Right renal pelvis (tissue), 4 donors: ENCODE results near the gene TEX11. TPM values are rescaled to one million over a fixed set of nuclear protein-coding genes. Genes with fewer than 3 reads are reported as not detected.

Experiments used
- DNase-seq, 4 donors: peaks; one replicate each; pipeline ENCODE4 v3.0.0-alpha.2; 2013; ENCODE audit warnings: low read depth in 4 of 4, low spot score in 3 of 4, missing footprints in 1 of 4
- polyA plus RNA-seq, 4 donors: library from polyadenylated mRNA; unstranded; fragments of 120-200 nt; gene quantifications; one replicate each; pipeline ENCODE4 v1.2.1, GENCODE V29; 2013; ENCODE audit not compliant: insufficient read length in 4 of 4

The TEX11 gene
- polyA plus RNA-seq, 4 donors, result 0.05 to 0.10 (median 0.08) TPM; not detected in 1

DNA sequence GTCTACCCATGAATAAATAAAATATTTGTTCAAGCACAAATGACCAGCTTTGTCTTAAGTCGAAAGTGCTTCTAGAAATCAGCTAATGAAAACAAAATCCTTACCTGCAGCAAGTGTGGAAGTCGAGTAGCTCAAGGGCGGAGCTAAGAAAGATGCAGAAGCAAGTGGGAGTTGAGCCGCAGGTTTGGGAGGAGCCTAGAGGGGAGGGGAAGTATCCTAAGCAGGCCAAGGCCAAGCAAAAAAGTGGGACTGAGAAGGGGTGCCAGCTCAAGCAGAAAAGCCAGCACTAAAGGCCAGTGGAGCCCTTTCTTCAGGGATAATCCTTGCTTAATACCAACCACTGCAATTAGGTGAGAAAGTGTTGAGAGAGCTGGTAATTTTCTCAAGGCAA, 403.1 kb downstream of the TEX11 start:
- no peak for DNase-seq

DNA sequence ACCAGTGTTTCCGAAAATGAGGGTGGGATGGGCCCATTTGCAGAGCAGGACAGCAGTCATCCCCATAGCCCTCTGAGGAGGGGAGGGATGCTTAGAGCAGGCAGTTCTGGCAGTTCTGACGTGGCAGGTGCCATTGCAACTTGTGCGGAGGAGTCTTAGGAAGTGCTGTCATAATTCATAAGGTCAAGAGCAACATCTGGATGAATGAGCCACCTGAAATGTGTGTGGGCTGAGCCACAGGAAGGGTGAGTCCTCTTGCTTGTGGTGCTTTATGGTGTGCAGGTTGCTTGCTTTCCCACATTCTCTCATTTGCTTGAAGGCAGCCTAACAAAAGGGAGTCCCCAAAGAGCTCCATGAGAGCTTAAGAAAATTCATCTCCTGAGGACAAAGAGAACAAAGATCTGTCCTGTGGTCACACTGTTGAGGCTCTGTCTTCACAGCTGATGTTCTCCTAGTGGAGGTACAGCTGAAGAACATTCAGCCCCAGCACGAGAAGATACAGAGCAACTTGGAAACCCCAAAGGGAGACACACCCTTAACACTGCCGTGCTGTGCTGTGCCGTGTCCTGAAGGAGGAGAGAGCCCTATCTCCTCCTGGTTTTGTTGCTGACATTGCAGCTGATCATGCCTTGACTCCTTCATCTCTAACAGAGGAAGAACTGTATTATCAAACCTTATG, 403.6 kb downstream of the TEX11 start:
- DNase-seq, result no peak

GRCh38 chrX:70500826-70501225, 407.7 kb downstream of the TEX11 start:
- no peak for DNase-seq

GRCh38 chrX:70498129-70498528, 410.4 kb downstream of the TEX11 start:
- DNase-seq, result no peak

DNA sequence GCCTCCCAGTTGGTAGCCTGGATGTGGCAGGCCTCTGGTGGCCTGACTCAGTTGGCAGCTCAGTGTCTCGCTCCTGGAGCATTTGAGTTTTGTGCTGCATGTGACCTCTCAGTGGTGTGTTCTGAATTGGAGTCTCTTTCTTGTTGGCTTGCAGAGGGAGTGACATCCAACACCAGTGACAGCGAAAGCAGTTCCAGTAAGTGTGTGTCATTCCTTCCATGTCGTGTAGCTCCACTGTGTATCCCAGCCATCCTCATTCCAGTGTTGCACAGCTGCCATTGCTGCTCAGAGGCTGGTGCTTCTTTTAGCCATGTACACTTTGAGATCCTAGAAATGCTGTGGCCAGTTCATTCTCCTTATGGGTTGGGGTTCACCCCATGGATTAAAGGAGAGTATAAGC, 411.5 kb downstream of the TEX11 start:
- DNase-seq, result no peak

DNA sequence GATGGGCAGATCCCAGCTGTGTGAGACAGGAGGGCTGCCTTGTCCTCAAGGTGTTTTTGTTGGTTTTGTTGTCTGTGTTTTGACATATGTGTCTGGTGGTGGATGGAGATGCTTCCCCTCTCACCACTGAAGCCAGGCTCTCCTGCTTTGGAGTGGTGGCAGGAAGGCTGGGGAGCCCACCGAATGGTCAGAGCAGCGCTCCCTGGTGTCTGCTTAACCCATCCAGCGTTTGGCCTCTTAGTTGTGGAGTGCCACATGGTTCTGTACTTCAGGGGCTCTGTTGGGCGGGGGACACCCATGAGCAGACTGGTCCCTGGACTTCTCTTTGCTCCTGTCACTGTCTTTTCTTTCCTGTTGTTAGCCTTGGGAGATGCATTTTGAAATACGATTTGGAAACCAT, 412.0 kb downstream of the TEX11 start:
- no peak for DNase-seq

DNA sequence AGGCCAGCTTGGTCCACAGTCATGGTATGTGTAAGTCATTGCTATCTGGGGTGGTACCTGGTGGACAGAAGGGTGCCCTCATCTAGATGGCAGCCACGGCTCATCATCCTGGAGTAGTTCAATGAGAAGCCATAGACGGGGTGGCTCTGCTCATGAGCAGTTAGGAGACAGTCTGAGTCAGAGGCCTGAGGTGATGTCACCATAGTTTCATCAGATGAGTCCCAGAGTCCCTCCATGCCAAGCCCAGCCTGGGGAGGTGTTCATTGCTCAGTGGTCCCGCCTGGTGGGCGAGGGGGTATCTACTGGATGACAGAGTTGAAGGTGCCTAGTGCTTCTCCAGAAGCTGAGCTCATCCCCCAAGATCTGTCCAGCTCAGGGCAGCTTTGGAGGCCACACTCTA, 414.1 kb downstream of the TEX11 start:
- DNase-seq, result no peak

DNA sequence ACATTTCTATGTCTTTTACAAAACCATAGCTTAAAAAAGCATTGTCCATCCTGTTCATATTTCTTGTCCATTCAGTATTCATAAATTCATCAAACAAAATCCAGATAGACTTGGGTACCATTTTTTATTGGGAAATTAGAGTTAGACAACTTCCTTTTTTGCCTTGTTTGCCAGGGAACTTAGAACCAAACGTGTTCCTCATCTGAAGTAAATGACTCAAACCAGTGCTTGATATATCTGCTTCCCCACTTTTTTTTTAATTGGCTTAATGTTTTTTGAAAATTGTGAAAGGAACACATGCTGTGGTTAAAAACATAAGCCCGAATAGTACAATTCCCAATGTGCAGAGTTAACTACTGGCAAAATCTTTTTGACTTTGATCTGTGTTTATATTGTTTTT, 419.7 kb downstream of the TEX11 start:
- no peak for DNase-seq

DNA sequence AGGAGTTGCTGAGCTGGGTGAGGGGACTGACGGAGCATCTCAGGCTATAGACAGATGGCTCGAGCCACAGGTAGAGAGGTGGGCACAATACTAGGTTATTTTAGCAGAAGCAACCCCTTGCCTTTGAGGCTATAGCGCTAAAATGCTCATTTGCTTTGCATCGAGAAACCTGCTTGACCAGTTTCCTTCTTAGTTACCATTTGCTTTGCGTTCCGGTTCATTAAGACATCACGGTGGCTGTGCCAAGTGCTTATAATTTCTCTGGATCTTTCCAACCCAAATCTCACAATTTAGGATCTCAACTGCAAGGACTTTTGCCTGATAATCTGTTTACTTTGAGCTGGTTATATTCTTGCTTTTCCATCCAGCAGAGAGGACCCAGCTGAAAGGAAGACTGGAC, 423.0 kb downstream of the TEX11 start:
- DNase-seq, result no peak

- no peak for DNase-seq
These were observed 426.2 kb downstream of the TEX11 start for GRCh38 chrX:70482300-70482699.

DNA sequence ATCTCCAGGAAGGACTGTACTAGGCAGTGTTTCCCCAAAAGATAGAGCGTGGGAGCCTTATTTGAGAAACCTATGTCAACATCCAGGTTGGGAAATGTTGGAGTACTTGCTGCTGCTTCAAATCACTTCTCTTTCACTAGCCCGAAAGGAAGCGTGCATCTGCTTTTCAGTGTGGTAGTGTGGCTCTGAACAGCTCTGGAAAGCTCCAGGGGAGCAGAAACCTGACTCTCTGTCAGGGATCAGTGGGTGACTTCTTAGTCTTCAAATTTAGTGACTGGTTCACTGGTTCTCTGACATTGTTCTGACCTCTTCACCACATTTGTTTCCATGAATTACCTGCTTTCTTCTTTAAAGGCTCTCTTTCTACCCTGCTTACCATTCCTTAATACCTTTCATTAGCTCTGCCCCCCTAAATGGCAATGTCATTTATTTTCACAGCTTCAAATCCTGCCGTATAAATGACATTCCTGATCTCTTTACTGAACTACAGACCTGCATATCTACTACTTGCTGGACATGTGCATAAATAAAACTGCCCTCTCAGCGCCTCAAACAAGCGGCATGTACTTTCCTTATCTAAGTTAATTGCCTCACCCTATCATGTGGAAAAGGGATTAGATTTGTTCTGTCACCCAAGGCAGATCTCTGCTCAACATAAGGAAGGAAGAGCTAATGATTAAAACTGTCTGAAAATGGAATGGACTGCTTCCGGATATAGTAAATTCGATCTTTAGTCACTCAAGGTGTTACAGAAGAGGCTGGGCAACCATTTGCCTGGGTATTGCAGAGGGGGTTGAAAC, 426.8 kb downstream of the TEX11 start:
- no peak for DNase-seq

GRCh38 chrX:70480660-70481018, 427.9 kb downstream of the TEX11 start:
- no peak for DNase-seq

- DNase-seq, result no peak
These were observed 428.4 kb downstream of the TEX11 start for GRCh38 chrX:70479922-70480659.

DNA sequence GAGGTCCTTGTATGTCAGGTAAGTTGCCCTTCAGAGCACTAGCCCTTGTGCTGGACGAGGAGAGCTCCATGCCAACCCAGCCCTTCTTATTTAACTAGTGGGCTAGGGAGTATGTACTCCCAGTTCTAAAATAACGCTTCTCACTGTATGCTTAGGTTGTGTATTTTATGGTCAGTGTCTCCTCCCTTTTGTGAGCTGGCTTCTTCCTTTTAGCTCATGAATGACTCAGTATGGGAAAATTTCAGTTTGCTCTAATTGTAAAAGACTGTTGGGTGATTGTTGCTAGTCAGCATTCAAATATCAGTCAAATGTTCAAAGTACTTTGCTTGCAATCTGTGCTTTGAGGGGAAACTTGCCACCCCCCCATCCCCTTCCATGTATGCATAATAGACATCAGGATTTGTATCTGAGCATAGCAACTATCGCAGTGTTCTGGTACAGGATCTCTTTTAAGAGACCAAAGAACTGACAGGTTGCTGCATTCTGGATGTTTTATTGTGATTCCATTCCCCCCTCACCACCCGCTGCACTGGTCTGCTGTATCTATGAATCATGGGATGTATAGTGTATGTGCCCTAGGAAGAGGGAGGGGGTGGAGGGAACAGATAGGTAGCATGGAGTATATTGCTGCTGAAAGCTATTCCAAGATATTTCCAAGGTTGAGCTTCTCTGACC, 429.1 kb downstream of the TEX11 start:
- DNase-seq, result no peak

Other genes starting within 250 kb of the TEX11 start
- 1 to 10 TPM; 2.4 to 2.7 (median 2.5) TPM for gene SLC7A3, start 22.4 kb upstream of the TEX11 start, polyA plus RNA-seq
- 10 to 100 TPM; 53.1 to 57.3 (median 55.1) TPM for gene SNX12, start 159.6 kb upstream of the TEX11 start, polyA plus RNA-seq
- gene FOXO4, start 187.1 kb upstream of the TEX11 start, polyA plus RNA-seq, result 10 to 100 TPM; 23.8 to 29.3 (median 27.8) TPM
- gene CXorf65, start 198.0 kb upstream of the TEX11 start, polyA plus RNA-seq, result not detected
- 1 to 10 TPM in 3 of 4 donors, under 1 TPM in 1; 0.93 to 2.3 (median 1.2) TPM for gene IL2RG, start 202.9 kb upstream of the TEX11 start, polyA plus RNA-seq
- gene MED12, start 209.9 kb upstream of the TEX11 start, polyA plus RNA-seq, result 10 to 100 TPM; 39.7 to 47.4 (median 41.4) TPM
- 1 to 10 TPM; 4.3 to 6.3 (median 4.9) TPM for gene NLGN3, start 236.1 kb upstream of the TEX11 start, polyA plus RNA-seq